HEK293T (cell line): ENCODE results near the gene KEAP1.

Experiments used
- CTCF ChIA-PET: fragments of 350-600 bp; formaldehyde crosslinking; extraction: SDS; loops from one replicate; lab custom pipeline; 2021; ENCODE audit warnings: antibody characterized with exemption, inconsistent platforms; lab: Yijun Ruan, JAX
- POLR2A ChIA-PET: fragments of 350-600 bp; formaldehyde crosslinking; extraction: SDS; loops from one replicate; lab custom pipeline; 2020; ENCODE audit warnings: antibody characterized with exemption, inconsistent platforms; lab: Yijun Ruan, JAX
- DNase-seq: peaks from one replicate; pipeline ENCODE4 v3.0.0; 2012; ENCODE audit warnings: mixed read lengths; ENCODE audit errors: extremely low spot score
- HDGF ChIP-seq: fragments of 450-650 bp; IDR thresholded peaks from 2 replicates; pipeline ENCODE4 v1.6.1; 2017; ENCODE audit warnings: antibody characterized with exemption, borderline replicate concordance
- NFRKB ChIP-seq: fragments of 450-650 bp; IDR thresholded peaks from 2 replicates; pipeline ENCODE4 v1.6.1; 2016; ENCODE audit warnings: mild to moderate bottlenecking, moderate library complexity
- PKNOX1 ChIP-seq: fragments of 450-650 bp; IDR thresholded peaks from 2 replicates; pipeline ENCODE4 v1.6.1; 2016

The KEAP1 gene

GRCh38 chr19:10442698-10443097, 60.5 kb downstream of the KEAP1 start:
- TF ChIP-seq NFRKB, result no peak
- no peak for DNase-seq
- POLR2A ChIA-PET, result no interaction called here
- CTCF ChIA-PET, result no interaction called here

DNA sequence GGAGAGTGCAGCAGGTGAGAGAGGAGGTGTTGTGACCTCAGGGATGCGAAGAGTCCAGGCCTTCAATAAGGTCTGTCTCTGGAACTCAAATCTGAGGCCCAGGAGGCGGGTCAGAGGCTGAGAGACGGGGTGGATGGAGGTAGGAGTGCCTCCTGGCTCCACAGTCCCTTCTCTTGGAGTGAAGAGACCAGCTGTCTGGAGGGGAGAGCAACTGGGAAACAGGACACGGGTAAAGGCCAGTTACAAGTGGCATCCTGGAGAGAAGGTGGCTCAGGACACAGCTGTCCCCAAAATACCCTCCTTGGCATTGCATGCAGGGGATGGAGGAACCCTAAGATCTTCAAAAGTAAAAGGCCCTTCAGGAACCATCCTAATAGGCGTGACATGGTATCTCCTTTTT, 63.6 kb downstream of the KEAP1 start:
- CTCF ChIA-PET, result no interaction called here
- DNase-seq, result no peak
- TF ChIP-seq PKNOX1 (no peak), HDGF (no peak)
- POLR2A ChIA-PET, result no interaction called here
